NCI-H460 (cell line): ENCODE measurements around the gene ACOT2. TPM values are rescaled to one million over a fixed set of nuclear protein-coding genes. Genes with fewer than 3 reads are reported as not detected.
"Not testable (repeated sequence)": the region's sequence is repeated elsewhere in the genome, so short reads cannot be mapped to it uniquely, and the experiment has no call there.

Source experiments
- DNase-seq: peaks from one replicate; pipeline ENCODE4 v3.0.0-alpha.2; 2016; ENCODE audit warnings: low read depth; ENCODE audit errors: extremely low read depth
- polyA plus RNA-seq: library from polyadenylated mRNA; depleted of rRNA; stranded (reverse); fragments of >200 nt; gene quantifications from 2 replicates; pipeline ENCODE4 v1.2.3, GENCODE V29; 2014; cell fraction: nucleus; rRNA removed
- total RNA-seq: library from RNA; depleted of rRNA; stranded (reverse); fragments of >200 nt; shearing (Covaris generic); gene quantifications from 2 replicates; pipeline ENCODE4 v1.2.3, GENCODE V29; 2014; rRNA removed

Gene ACOT2, protein sequence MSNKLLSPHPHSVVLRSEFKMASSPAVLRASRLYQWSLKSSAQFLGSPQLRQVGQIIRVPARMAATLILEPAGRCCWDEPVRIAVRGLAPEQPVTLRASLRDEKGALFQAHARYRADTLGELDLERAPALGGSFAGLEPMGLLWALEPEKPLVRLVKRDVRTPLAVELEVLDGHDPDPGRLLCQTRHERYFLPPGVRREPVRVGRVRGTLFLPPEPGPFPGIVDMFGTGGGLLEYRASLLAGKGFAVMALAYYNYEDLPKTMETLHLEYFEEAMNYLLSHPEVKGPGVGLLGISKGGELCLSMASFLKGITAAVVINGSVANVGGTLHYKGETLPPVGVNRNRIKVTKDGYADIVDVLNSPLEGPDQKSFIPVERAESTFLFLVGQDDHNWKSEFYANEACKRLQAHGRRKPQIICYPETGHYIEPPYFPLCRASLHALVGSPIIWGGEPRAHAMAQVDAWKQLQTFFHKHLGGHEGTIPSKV
- total RNA-seq: 50.4 and 52.5 TPM in 2 replicates
- polyA plus RNA-seq: 50.6 and 63.1 TPM in 2 replicates

- peak; percentile 79 for DNase-seq
Measured at GRCh38 chr14:73569185-73569958, at the start of gene ACOT2. ACOT2 (plus strand) TSS chr14:73569213; CDS start chr14:73569241, 28 bp downstream.

- DNase-seq: no peak
Measured at GRCh38 chr14:73521229-73521628, 47.8 kb upstream of the ACOT2 start.

GRCh38 chr14:73524493-73524892 lies 44.5 kb upstream of the ACOT2 start:
- DNase-seq: no peak

DNA sequence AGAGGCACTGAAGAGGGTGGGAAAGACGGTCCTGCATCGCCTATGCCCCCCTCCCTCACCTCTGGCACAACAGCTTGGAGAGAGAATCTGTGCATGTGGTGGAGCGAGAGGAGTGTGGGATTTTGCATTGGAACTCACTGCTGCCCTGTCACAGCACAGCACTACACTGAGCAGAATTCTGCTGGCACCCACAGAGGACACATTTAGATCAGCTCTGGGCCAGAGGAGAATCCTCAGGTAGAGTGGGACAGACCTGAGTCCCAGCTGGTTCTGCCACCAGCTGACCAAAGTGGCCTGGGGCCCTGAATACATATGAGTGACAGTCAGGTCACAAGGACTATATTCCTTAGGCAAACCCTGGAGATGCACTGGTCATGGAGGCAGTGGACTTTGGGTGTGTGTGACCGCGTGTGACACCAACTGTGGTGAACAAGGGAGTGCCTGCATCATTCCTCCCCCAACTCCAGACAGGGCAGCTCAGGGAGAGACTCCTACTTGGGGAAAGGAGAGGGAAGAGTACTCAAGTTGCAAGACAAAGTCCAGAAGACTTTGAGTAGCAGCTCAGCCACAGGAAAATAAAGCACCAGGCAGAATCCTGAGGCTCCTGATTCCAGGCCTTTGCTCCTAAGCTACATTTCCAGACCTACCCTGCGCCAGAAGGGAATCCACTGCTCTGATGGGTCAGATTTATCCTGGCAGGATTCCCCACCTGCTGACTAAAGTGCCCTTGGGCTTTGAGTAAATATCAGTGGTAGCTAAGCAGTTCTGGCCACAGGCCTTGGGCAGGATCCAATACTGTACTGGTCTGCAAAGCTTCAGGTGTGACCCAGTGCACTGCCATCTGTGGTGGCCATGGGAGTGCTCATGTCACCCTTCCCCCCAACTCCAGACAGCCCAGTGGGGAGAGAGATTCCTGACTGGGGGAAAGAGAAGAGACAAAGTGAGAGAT lies 42.7 kb upstream of the ACOT2 start:
- no peak for DNase-seq

DNA sequence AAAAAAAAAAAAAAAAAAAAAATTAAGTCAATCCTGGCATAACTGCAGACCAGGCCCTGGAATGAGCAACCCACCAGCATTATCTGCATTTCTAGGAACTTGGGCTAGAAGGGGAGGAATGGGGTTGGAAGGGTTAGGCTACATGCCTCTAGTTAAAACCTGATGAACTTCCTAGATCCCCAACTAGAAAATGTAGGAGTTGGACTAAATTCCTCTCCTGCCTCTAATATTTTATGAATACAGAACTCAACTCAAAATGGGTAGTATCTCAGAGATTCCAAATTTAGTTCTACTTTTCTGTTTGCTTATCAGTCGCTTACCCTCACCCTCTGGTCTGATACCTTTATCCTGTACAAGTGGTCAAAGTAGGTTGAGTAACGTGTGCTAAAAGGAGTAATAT lies 39.7 kb upstream of the ACOT2 start:
- not testable (repeated sequence) for DNase-seq

GRCh38 chr14:73531971-73532370 lies 37.0 kb upstream of the ACOT2 start:
- not testable (repeated sequence) for DNase-seq

- not testable (repeated sequence) for DNase-seq
Measured at GRCh38 chr14:73537244-73538045, 31.6 kb upstream of the ACOT2 start.

GRCh38 chr14:73539017-73539416 lies 30.0 kb upstream of the ACOT2 start:
- DNase-seq: not testable (repeated sequence)

DNA sequence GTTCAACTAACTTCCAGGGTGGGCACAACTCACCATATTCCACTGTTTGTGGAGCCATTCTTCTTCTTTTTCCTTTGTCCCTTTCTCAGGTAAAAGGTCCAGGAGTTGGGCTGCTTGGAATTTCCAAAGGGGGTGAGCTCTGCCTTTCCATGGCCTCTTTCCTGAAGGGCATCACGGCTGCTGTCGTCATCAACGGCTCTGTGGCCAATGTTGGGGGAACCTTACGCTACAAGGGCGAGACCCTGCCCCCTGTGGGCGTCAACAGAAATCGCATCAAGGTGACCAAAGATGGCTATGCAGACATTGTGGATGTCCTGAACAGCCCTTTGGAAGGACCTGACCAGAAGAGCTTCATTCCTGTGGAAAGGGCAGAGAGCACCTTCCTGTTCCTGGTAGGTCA lies 26.1 kb upstream of the ACOT2 start:
- DNase-seq: not testable (repeated sequence)

DNA sequence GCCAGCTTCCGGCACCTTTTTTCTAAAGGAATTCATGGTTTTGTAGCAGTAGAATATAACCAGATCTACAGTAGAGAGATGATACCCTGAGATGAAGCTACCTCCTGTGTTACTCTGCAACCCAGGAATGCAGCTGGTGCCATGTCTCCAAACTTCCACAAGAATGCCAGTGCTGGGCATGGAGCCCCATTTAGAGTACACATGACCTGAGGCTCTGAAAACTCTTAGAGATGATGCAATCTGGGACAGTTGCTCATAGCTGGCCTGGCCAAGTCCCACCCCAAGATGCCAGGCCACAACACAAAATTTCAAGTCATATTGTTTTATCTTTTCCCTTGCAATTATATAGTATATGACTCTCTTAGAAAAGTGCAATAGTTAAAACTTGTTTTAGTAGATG lies 23.7 kb upstream of the ACOT2 start:
- not testable (repeated sequence) for DNase-seq

DNA sequence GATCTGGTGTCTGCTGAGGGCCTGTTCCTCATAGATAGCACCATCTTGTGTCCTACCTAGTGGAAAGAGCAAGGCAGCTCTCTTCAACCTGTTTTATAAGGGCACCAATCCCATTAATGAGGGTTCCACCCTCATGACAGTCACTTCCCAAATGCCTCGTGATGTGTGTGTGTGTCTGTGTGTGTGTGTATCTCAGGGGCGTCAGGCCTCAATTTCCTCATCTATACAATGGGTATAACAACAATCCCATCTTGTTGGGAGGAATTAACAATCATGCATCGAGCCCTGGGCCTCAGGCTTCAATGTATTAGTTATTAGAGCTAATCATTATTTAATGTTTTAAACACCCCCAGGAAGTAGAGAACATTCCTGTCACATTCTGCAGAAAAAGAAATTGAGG lies 19.9 kb upstream of the ACOT2 start:
- not testable (repeated sequence) for DNase-seq

GRCh38 chr14:73549889-73550524 lies 19.0 kb upstream of the ACOT2 start:
- not testable (repeated sequence) for DNase-seq

- DNase-seq: no peak
Measured at GRCh38 chr14:73553845-73554244, 15.2 kb upstream of the ACOT2 start.

DNA sequence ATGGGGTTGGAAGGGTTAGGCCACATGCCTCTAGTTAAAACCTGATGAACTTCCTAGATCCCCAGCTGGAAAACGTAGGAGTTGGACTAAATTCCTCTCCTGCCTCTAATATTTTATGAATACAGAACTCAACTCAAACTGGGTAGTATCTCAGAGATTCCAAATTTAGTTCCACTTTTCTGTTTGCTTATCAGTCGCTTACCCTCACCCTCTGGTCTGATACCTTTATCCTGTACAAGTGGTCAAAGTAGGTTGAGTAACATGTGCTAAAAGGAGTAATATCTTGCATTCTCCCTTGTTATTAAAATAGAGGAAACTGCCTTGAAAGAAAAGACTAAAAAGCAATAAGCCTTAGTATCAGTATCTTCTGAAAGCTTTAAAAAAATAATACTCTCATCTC lies 11.8 kb upstream of the ACOT2 start:
- not testable (repeated sequence) for DNase-seq

GRCh38 chr14:73558238-73558637 lies 10.8 kb upstream of the ACOT2 start:
- not testable (repeated sequence) for DNase-seq

DNA sequence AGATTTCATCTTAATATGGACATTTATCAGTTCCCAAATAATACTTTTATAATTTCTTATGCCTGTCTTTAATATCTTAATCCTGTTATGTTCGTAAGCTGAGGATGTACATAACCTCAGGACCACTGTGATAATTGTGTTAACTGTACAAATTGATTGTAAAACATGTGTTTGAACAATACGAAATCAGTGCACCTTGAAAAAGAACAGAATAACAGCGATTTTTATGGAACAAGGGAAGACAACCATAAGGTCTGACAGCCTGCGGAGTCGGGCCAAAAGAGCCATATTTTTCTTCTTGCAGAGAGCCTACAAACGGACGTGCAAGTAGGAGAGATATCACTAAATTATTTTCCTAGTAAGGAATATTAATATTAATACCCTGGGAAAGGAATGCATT lies 6.8 kb upstream of the ACOT2 start:
- not testable (repeated sequence) for DNase-seq

GRCh38 chr14:73562696-73563095 lies 6.3 kb upstream of the ACOT2 start:
- not testable (repeated sequence) for DNase-seq

- not testable (repeated sequence) for DNase-seq
Measured at GRCh38 chr14:73566431-73566830, 2.6 kb upstream of the ACOT2 start.

DNA sequence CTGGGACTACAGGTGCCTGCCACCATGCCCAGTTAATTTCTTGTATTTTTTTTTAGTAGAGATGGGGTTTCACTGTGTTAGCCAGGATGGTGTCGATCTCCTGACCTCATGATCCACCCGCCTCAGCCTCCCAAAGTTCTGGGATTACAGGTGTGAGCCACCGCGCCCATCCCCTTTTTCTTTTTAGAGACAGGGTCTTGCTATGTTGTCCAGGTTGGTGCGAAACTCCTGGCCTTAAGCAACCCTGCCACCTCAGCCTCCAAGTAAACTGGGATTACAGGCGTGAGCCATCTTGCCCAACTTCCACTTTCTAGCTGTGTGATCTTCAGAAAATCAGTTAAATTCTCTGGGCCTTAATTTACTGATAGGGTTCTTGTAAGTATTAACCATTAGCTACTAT lies 2.1 kb upstream of the ACOT2 start:
- not testable (repeated sequence) for DNase-seq
